Measurements from ENCODE around the gene RBCK1. TPM values are rescaled to one million over a fixed set of nuclear protein-coding genes. Genes with fewer than 3 reads are reported as not detected.

The RBCK1 gene
- total RNA-seq, 1 experiment from 2014 or later = 46.8 TPM

DNA sequence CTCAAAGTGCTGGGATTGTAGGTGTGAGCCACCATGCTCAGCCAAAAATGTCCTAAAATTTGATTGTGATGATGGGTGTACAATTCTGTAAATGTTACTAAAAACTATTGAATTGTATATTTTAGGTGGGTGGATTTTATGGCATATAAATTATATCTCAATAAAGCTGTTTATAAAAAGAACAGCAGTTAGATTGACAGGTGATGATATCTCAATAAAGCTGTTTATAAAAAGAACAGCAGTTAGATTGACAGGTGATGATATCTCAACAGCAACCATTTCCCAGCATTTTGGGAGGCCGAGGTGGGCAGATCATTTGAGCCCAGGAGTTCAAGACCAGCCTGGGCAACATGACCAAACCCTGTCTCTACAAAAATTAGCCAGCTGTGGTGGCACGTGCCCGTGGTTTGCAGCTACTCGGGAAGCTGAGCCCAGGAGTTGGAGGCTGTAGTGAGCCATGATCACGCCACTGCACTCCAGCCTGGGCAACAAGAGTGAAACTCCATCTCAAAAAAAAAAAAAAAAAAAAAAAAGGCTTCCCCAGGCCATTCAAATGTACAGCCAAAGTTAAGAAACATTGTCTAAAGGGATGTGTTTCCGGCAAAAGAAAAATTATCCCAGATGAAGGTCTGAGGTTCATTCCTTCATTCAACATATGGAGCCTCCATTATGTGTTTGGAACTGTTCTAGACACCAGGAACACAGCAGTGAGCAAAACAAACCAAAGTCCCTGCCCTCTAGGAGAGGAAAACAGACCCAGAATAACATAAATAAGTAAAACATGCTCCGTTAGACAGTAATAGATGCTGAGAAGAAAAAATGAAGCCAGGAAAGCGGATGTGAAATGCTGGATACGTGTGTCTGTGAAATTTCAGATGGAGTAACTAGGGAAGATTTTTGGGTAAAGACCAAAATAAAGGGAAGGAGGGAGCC, 1.6 kb upstream of the RBCK1 start:
- Histone ChIP-seq H2AFZ (ENCODE audit: low read length) (no peak overlapping the region), H3K9ac (ENCODE audit: extremely low read depth, insufficient read length, low read length) (peak overlapping the region; percentile 1), H2BK5ac (ENCODE audit: insufficient read length, low read length) (no peak overlapping the region), H3K4ac (ENCODE audit: low read depth, low read length) (no peak overlapping the region), H4K8ac (replicated peaks; ENCODE audit: insufficient read length, low read depth, low read length) (no peak overlapping the region), H3K23ac (ENCODE audit: insufficient read length, low read depth, low read length) (no peak overlapping the region), H2BK12ac (ENCODE audit: insufficient read length, low read depth, low read length) (no peak overlapping the region), H3T11ph (ENCODE audit: low read length) (no peak overlapping the region), H3K4me2 (ENCODE audit: insufficient read depth, insufficient read length, low read length) (peak overlapping the region; percentile 51), H4K20me1 (ENCODE audit: control insufficient read depth, insufficient read depth, insufficient read length) (no peaks in the 10 kb centered on the region), H3K27me3 (ENCODE audit: insufficient read depth, low read length) (no peaks in the 10 kb centered on the region), H3K56ac (ENCODE audit: insufficient read length, low read depth, low read length) (no peak overlapping the region), H3K9me3 (ENCODE audit: control insufficient read depth, low read depth, low read length) (no peaks in the 10 kb centered on the region), H3K18ac (ENCODE audit: insufficient read length, low read depth, low read length) (no peak overlapping the region), H2BK120ac (ENCODE audit: low read depth, low read length, poor library complexity, severe bottlenecking) (no peak overlapping the region), H4K5ac (ENCODE audit: insufficient read length, low read depth, low read length) (no peak overlapping the region), H2BK15ac (ENCODE audit: low read depth, low read length) (no peak overlapping the region), H4K91ac (ENCODE audit: insufficient read length, low read depth, low read length) (no peak overlapping the region), H3K23me2 (ENCODE audit: insufficient read length, low read depth, low read length, poor library complexity, severe bottlenecking) (no peaks in the 10 kb centered on the region), H3K79me1 (ENCODE audit: insufficient read depth, low read depth, low read length, poor library complexity, severe bottlenecking) (no peaks in the 10 kb centered on the region), H2AK5ac (ENCODE audit: insufficient read length, low read length) (no peak overlapping the region), H3K27ac (ENCODE audit: insufficient read length, low read depth, low read length) (no peak overlapping the region), H3K14ac (ENCODE audit: insufficient read depth, low read length) (no peak overlapping the region), H2BK20ac (ENCODE audit: low read depth, low read length, poor library complexity, severe bottlenecking) (no peak overlapping the region), H3K4me1 (ENCODE audit: insufficient read depth, low read length) (0 out of 2 replicates have a peak, but pooled peaks cover 2% of the 10 kb centered on the region), H3K79me2 (ENCODE audit: insufficient read depth, low read length) (peaks cover 5% of the 10 kb centered on the region; the same call in 1 of the 2 replicates)
- WGBS (ENCODE audit: extremely low coverage, insufficient read length, low lambda C conversion rate) = no CpG with 5 or more reads among the region's 9 CpGs
- H3K9me3 Mint-ChIP-seq = peaks cover 7 to 10% of the 10 kb centered on the region in 2 experiments; a peak in 3 of 5 replicates
- H3K27me3 Mint-ChIP-seq (ENCODE audit: low read depth) = no peaks in the 10 kb centered on the region; the same call in 1 of the 2 replicates
- peaks cover 20 to 23% of the 10 kb centered on the region in 2 experiments for H3K4me1 Mint-ChIP-seq
- peaks cover 15 to 31% (median 19%) of the 10 kb centered on the region in 3 experiments for H3K36me3 Mint-ChIP-seq (ENCODE audit: insufficient read depth in 1 of 3, low read depth in 3 of 3)
- peak overlapping the region; percentile 81 to 90 for H3K4me3 Mint-ChIP-seq
- no peak for DNase-seq
- H3K27ac Mint-ChIP-seq = peak overlapping the region; percentile 49 to 97 (median 96); a peak in 6 of 7 replicates
- TF ChIP-seq, protein P1, sequence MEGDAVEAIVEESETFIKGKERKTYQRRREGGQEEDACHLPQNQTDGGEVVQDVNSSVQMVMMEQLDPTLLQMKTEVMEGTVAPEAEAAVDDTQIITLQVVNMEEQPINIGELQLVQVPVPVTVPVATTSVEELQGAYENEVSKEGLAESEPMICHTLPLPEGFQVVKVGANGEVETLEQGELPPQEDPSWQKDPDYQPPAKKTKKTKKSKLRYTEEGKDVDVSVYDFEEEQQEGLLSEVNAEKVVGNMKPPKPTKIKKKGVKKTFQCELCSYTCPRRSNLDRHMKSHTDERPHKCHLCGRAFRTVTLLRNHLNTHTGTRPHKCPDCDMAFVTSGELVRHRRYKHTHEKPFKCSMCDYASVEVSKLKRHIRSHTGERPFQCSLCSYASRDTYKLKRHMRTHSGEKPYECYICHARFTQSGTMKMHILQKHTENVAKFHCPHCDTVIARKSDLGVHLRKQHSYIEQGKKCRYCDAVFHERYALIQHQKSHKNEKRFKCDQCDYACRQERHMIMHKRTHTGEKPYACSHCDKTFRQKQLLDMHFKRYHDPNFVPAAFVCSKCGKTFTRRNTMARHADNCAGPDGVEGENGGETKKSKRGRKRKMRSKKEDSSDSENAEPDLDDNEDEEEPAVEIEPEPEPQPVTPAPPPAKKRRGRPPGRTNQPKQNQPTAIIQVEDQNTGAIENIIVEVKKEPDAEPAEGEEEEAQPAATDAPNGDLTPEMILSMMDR (conservative IDR thresholded peaks at IDR 0.05) = no peak

All from H9 (cell line).